ENCODE data around the gene FIGNL2. TPM values are rescaled to one million over a fixed set of nuclear protein-coding genes. Genes with fewer than 3 reads are reported as not detected.

The FIGNL2 gene
- total RNA-seq, 1 experiment from 2014 or later = 0.21 TPM

DNA sequence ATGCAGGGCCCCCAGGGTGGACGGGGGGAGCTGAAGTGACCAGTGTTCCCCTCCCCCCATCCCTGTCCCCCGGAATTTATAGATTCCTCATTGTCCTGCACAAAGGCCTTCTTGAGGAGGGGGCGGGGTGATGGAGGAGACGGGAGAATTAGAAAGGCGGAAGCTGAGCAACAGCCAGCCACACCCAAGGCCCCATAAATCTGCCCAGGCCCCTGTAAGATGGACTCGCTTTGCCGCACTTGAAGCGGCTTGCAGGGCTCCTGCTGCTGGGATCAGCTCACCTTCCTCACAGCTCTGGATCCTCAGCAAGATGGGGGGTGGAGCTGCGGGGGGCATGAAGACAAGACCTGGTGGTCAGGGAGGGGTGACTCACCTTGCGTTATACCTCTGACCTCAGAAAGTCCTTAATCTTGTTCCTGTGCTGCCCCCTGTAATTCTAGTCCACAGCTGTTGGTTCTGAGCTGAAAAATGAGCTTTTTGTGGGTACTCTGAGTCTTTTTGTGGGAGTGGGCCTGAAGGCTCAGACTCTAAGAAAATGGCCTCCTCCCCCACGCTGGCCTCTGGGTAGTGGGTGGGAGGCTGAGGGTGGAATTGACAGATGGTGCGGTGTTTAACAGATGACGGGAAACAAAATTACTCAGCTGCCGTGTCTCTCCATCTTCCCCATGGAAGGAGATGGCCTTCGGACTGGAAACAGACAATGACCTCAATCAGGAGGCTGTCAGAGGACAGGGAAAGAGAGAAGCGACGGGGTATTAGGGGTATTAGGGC is 23.6 kb upstream of the FIGNL2 start:
- H3K4me3 ChIP-seq (ENCODE audit: low read depth, low read length, poor library complexity, severe bottlenecking) = no peak overlapping the region
- no peak for DNase-seq (ENCODE audit: low spot score)
- no TSS peak for BruUV-seq (replicated peaks)
- POLR2A ChIA-PET (ENCODE audit: low non-redundant PET) = interaction anchor here (0.5 kb wide), 1 partner anchor 9 kb away, joined by 3 read pairs; no protein-coding TSS in a partner anchor
- H3K9me3 ChIP-seq (ENCODE audit: low read depth, low read length, poor library complexity, severe bottlenecking) = no peaks in the 10 kb centered on the region
- H3K27ac ChIP-seq (ENCODE audit: low read depth, low read length, poor library complexity, severe bottlenecking) = no peak overlapping the region
- TF ChIP-seq, protein P1, sequence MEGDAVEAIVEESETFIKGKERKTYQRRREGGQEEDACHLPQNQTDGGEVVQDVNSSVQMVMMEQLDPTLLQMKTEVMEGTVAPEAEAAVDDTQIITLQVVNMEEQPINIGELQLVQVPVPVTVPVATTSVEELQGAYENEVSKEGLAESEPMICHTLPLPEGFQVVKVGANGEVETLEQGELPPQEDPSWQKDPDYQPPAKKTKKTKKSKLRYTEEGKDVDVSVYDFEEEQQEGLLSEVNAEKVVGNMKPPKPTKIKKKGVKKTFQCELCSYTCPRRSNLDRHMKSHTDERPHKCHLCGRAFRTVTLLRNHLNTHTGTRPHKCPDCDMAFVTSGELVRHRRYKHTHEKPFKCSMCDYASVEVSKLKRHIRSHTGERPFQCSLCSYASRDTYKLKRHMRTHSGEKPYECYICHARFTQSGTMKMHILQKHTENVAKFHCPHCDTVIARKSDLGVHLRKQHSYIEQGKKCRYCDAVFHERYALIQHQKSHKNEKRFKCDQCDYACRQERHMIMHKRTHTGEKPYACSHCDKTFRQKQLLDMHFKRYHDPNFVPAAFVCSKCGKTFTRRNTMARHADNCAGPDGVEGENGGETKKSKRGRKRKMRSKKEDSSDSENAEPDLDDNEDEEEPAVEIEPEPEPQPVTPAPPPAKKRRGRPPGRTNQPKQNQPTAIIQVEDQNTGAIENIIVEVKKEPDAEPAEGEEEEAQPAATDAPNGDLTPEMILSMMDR (conservative IDR thresholded peaks at IDR 0.05; ENCODE audit: low read depth, low read length) = no peak
- no peak for TF ChIP-seq EZH2 (IDR thresholded peaks at IDR 0.05; ENCODE audit: borderline replicate concordance, low read depth, low read length, poor library complexity, severe bottlenecking)
- CTCF ChIA-PET = interaction anchor here (0.6 kb wide), 2 partner anchors 9 to 99 kb away, joined by 4 to 6 read pairs; no protein-coding TSS in a partner anchor
- H3K4me1 ChIP-seq (ENCODE audit: insufficient read depth, low read length, poor library complexity, severe bottlenecking) = peaks cover 22% of the 10 kb centered on the region
- intact Hi-C loops (cut with micrococcal nuclease; ENCODE audit: unreplicated experiment) = loop anchor here (10.0 kb wide), 1 partner anchor 337 kb away; no protein-coding TSS in a partner anchor
- H3K27me3 ChIP-seq (replicated peaks; ENCODE audit: insufficient read depth, low read depth, low read length, poor library complexity) = no peaks in the 10 kb centered on the region
- H3K36me3 ChIP-seq (ENCODE audit: insufficient read depth, low read length, poor library complexity, severe bottlenecking) = no peaks in the 10 kb centered on the region

DNA sequence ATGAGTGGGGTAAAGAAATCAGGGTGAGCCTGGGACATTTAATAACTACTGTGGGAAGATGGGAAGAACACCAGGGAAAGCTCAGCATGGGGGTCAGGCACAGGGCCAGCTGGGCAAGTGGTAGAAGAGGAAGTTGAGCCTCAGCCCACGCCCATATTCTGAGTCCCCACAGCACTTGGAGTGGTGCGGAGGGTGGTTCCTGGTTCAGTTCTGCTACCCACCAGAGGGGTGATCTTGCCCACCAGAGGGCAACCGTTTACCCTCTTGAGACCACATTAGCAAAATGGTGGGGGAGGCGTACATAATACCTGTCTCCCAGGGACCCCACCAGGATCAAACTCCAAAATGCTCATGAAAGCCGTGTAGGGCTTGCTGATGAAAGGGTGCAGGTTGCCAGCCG is 22.6 kb upstream of the FIGNL2 start:
- no peak overlapping the region for H3K4me3 ChIP-seq (ENCODE audit: low read depth, low read length, poor library complexity, severe bottlenecking)
- no TSS peak for BruUV-seq (replicated peaks)
- ChIA-PET POLR2A (ENCODE audit: low non-redundant PET) (no interaction called here), CTCF (interaction anchor here (0.5 kb wide), 1 partner anchor 21 kb away, joined by 6 read pairs; no protein-coding TSS in a partner anchor)
- DNase-seq (ENCODE audit: low spot score) = no peak
- no peaks in the 10 kb centered on the region for H3K36me3 ChIP-seq (ENCODE audit: insufficient read depth, low read length, poor library complexity, severe bottlenecking)
- intact Hi-C loops (cut with micrococcal nuclease; ENCODE audit: unreplicated experiment) = loop anchor here (10.0 kb wide), 1 partner anchor 336 kb away; no protein-coding TSS in a partner anchor
- peaks cover 25% of the 10 kb centered on the region for H3K4me1 ChIP-seq (ENCODE audit: insufficient read depth, low read length, poor library complexity, severe bottlenecking)
- H3K27me3 ChIP-seq (replicated peaks; ENCODE audit: insufficient read depth, low read depth, low read length, poor library complexity) = no peaks in the 10 kb centered on the region
- H3K9me3 ChIP-seq (ENCODE audit: low read depth, low read length, poor library complexity, severe bottlenecking) = no peaks in the 10 kb centered on the region
- TF ChIP-seq EZH2 (IDR thresholded peaks at IDR 0.05; ENCODE audit: borderline replicate concordance, low read depth, low read length, poor library complexity, severe bottlenecking) = no peak
- TF ChIP-seq, protein P1 (conservative IDR thresholded peaks at IDR 0.05; ENCODE audit: low read depth, low read length) = no peak
- no peak overlapping the region for H3K27ac ChIP-seq (ENCODE audit: low read depth, low read length, poor library complexity, severe bottlenecking)

DNA sequence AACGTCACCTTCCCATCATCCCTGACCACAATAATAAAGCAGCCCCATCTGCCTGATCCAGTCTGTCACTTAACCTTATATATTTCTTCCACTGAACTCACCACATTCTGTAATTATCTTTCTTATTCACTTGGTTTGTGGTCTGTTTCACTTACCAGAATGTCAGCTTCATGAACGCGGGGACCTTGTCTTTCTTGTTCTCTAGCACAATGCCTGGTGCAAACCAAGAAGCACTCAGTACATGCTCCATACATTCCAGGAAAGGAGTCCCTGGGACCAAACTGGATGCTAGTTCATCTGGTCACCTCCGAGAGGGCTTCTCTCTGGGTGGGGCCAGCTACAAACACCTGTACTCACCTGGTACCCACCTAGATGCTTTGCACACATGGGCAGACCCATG is 22.0 kb upstream of the FIGNL2 start:
- H3K36me3 ChIP-seq (ENCODE audit: insufficient read depth, low read length, poor library complexity, severe bottlenecking) = no peaks in the 10 kb centered on the region
- H3K27ac ChIP-seq (ENCODE audit: low read depth, low read length, poor library complexity, severe bottlenecking) = no peak overlapping the region
- no TSS peak for BruUV-seq (replicated peaks)
- H3K9me3 ChIP-seq (ENCODE audit: low read depth, low read length, poor library complexity, severe bottlenecking) = no peaks in the 10 kb centered on the region
- ChIA-PET POLR2A (ENCODE audit: low non-redundant PET) (no interaction called here), CTCF (no interaction called here)
- H3K4me3 ChIP-seq (ENCODE audit: low read depth, low read length, poor library complexity, severe bottlenecking) = no peak overlapping the region
- DNase-seq (ENCODE audit: low spot score) = no peak
- H3K27me3 ChIP-seq (replicated peaks; ENCODE audit: insufficient read depth, low read depth, low read length, poor library complexity) = no peaks in the 10 kb centered on the region
- peaks cover 29% of the 10 kb centered on the region for H3K4me1 ChIP-seq (ENCODE audit: insufficient read depth, low read length, poor library complexity, severe bottlenecking)
- intact Hi-C loops (cut with micrococcal nuclease; ENCODE audit: unreplicated experiment) = loop anchor here (10.0 kb wide), 1 partner anchor 336 kb away; no protein-coding TSS in a partner anchor
- TF ChIP-seq, protein P1 (conservative IDR thresholded peaks at IDR 0.05; ENCODE audit: low read depth, low read length) = no peak
- TF ChIP-seq EZH2 (IDR thresholded peaks at IDR 0.05; ENCODE audit: borderline replicate concordance, low read depth, low read length, poor library complexity, severe bottlenecking) = no peak

All from A673 (cell line).